Measurements from ENCODE around the gene METTL25B. TPM values are rescaled to one million over a fixed set of nuclear protein-coding genes. Genes with fewer than 3 reads are reported as not detected.

METTL25B gene
- total and polyA plus RNA-seq, 2 of the 4 experiments (the other 2 are of a cell fraction) = 2.3 to 10.1 TPM

DNA sequence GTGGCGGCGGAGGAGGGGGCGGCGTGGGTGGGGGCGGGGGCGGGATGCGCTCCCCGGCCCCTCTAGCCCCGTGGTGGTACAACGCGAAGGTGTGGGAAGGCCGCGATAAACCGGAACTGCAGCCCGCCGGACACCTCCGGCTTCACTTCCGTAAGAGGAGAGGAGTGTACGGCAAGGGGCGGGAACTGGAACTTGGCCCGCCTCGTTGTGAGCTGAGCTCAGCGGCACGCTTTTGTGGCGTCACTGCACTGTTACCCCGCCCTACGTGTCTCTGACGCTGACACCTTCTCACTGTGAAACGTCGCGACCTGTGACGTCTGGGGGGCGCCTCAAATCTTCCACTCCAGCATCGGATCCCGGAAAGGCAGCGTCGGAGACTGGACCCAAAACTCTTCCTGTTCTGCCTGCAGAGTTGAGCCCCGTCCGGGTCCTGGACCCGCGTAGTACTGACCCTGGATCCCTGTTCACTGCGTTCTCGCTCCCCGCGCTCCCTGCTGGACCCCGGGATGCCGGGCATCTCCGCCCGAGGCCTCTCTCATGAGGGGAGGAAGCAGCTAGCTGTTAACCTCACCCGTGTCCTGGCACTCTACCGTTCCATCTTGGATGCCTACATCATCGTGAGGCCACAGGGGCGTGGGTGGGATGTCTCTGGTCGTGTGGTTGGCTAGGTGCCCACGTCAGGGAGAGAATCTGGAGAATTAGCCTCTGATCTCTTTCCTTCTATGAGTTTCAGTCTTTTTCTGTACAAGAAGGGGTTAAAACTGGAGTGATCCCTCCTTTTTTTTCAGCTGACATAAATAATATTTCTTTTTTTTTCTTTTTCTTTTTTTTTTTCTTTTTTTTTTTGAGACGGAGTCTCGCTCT lies 562 bp downstream of the METTL25B start, which contains the start of gene ISG20L2:
TSS of gene ISG20L2 (minus strand) at position 168 of the 864 bp plus-strand sequence. CDS start 1,114 bp downstream, outside the sequence.
- H2BK5ac ChIP-seq (ENCODE audit: low read depth, low read length, poor library complexity, severe bottlenecking) = peak within 1 kb of the TSS; percentile 71
- H2BK15ac ChIP-seq (ENCODE audit: low read depth, low read length) = peak within 1 kb of the TSS; percentile 17; the same call in 1 of the 3 replicates
- H3K4me1 ChIP-seq (ENCODE audit: control insufficient read depth, insufficient read depth, low read length) = peaks cover 8% of the 10 kb centered on the region
- dilution Hi-C loops (cut with HindIII; ENCODE audit: low sequenced_read_pairs, unreplicated experiment) = no loop called here
- H3K14ac ChIP-seq (replicated peaks; ENCODE audit: low read depth, low read length) = peak within 1 kb of the TSS; percentile 99
- H2AFZ ChIP-seq (replicated peaks; ENCODE audit: low read length, poor library complexity) = peak within 1 kb of the TSS; percentile 97
- peak within 1 kb of the TSS; percentile 98 to 99 for H4K8ac ChIP-seq (ENCODE audit: low read depth in 2 of 2, low read length in 2 of 2)
- peak; percentile 92 for ATAC-seq (ENCODE audit: low read depth)
- H3K23ac ChIP-seq (ENCODE audit: low read depth, low read length) = peak within 1 kb of the TSS; percentile 99
- H3K9me1 ChIP-seq (ENCODE audit: insufficient read depth, low read length) = peaks cover 8% of the 10 kb centered on the region; the same call in 1 of the 2 replicates
- H3K4ac ChIP-seq (ENCODE audit: low read depth, low read length) = peak within 1 kb of the TSS; percentile 99
- H3K9ac ChIP-seq (ENCODE audit: low read depth, low read length) = peak within 1 kb of the TSS; percentile 98
- H3K27ac ChIP-seq (ENCODE audit: insufficient read depth, low read length) = peak within 1 kb of the TSS; percentile 94
- H2BK120ac ChIP-seq (ENCODE audit: low read depth, low read length) = peak within 1 kb of the TSS; percentile 60
- peaks cover 31% of the 10 kb centered on the region for H4K20me1 ChIP-seq (ENCODE audit: insufficient read depth, low read length)
- no peak within 1 kb of the TSS; the same call in 1 of the 2 replicates for H2BK20ac ChIP-seq (ENCODE audit: low read depth, low read length)
- H3K36me3 ChIP-seq (ENCODE audit: control insufficient read depth, insufficient read depth, low read length) = peaks cover 19% of the 10 kb centered on the region
- peaks cover 28 to 57% of the 10 kb centered on the region in 2 experiments for H3K79me1 ChIP-seq (ENCODE audit: low read depth in 1 of 2, low read length in 2 of 2)
- H3K4me3 ChIP-seq (ENCODE audit: insufficient read depth, low read depth, low read length) = peak within 1 kb of the TSS; percentile 60
- 0% methylated on average over 6 of the region's 57 CpGs; no CpG with 5 or more reads in 1 of the 2 experiments for WGBS, 2 experiments (ENCODE audit: extremely low coverage in 2 of 2, insufficient read length in 1 of 2)
- no peaks in the 10 kb centered on the region for H3K27me3 ChIP-seq (ENCODE audit: control insufficient read depth, insufficient read depth, low read length)
- H4K91ac ChIP-seq (ENCODE audit: insufficient read depth, low read depth, low read length) = peak within 1 kb of the TSS; percentile 95
- intact Hi-C loops (cut with micrococcal nuclease) = loop anchor here (10.0 kb wide), 2 partner anchors 196 to 224 kb away; partner anchors contain the start of genes LRRC71 and MEF2D
- DNase-seq = peak; percentile 99
- H3K9me3 ChIP-seq (ENCODE audit: control insufficient read depth, insufficient read depth, low read length) = no peaks in the 10 kb centered on the region
- BruUV-seq (replicated peaks) = TSS peak; percentile 82
- peak within 1 kb of the TSS; percentile 98 for H2AK5ac ChIP-seq (ENCODE audit: low read depth, low read length)
- peak within 1 kb of the TSS; percentile 98 for H3K4me2 ChIP-seq (ENCODE audit: low read depth, low read length)
- peak within 1 kb of the TSS; percentile 64 for H3K18ac ChIP-seq (ENCODE audit: low read depth, low read length)
- H2AK9ac ChIP-seq (replicated peaks; ENCODE audit: low read depth, low read length, poor library complexity) = peak within 1 kb of the TSS; percentile 98
- peak within 1 kb of the TSS; percentile 90 for H4K5ac ChIP-seq (ENCODE audit: low read depth, low read length)
- in situ Hi-C loops (cut with MboI; ENCODE audit: low sequenced_read_pairs) = no loop called here
- peak within 1 kb of the TSS; percentile 92 for H3K56ac ChIP-seq (ENCODE audit: extremely low read depth, insufficient read depth, low read length)
- CTCF ChIA-PET = interaction anchor here (3.7 to 6.3 kb wide), 2 partner anchors 39 to 132 kb away, joined by 28 to 104 read pairs; partner anchors contain the start of gene NTRK1
- POLR2A ChIA-PET (ENCODE audit: unreplicated experiment) = interaction anchor here (0.6 to 1.4 kb wide), 4 partner anchors 12 to 166 kb away, joined by 3 to 5 read pairs (median 3); partner anchors contain the start of gene MRPL24
- TF ChIP-seq FOS (IDR thresholded peaks at IDR 0.05; ENCODE audit: low read depth, low read length) (no peak), MXI1 (IDR thresholded peaks at IDR 0.05; ENCODE audit: borderline replicate concordance, low read depth, low read length) (peak; percentile 63; the same call in 1 of the 2 replicates), MAFK (IDR thresholded peaks at IDR 0.05; ENCODE audit: low read depth, low read length) (no peak), RAD21 (IDR thresholded peaks at IDR 0.05; ENCODE audit: low read length) (no peak), MAZ (IDR thresholded peaks at IDR 0.05; ENCODE audit: borderline replicate concordance, low read depth, low read length) (peak; percentile 79; the same call in 1 of the 2 replicates), POLR2A (IDR thresholded peaks at IDR 0.05; ENCODE audit: low read depth, low read length) (peak; percentile 89), SMC3 (IDR thresholded peaks at IDR 0.05; ENCODE audit: low read depth, low read length) (no peak), BHLHE40 (IDR thresholded peaks at IDR 0.05; ENCODE audit: low read depth, low read length) (peak; percentile 100), CEBPB (IDR thresholded peaks at IDR 0.05; ENCODE audit: low read depth, low read length) (peak; percentile 42), CHD1 (IDR thresholded peaks at IDR 0.05; ENCODE audit: low read depth, low read length) (no peak)
- TF ChIP-seq, protein P1, sequence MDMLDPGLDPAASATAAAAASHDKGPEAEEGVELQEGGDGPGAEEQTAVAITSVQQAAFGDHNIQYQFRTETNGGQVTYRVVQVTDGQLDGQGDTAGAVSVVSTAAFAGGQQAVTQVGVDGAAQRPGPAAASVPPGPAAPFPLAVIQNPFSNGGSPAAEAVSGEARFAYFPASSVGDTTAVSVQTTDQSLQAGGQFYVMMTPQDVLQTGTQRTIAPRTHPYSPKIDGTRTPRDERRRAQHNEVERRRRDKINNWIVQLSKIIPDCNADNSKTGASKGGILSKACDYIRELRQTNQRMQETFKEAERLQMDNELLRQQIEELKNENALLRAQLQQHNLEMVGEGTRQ (IDR thresholded peaks at IDR 0.05; ENCODE audit: low read depth, low read length) = no peak; the same call in 1 of the 2 replicates
- TF ChIP-seq, protein P2, sequence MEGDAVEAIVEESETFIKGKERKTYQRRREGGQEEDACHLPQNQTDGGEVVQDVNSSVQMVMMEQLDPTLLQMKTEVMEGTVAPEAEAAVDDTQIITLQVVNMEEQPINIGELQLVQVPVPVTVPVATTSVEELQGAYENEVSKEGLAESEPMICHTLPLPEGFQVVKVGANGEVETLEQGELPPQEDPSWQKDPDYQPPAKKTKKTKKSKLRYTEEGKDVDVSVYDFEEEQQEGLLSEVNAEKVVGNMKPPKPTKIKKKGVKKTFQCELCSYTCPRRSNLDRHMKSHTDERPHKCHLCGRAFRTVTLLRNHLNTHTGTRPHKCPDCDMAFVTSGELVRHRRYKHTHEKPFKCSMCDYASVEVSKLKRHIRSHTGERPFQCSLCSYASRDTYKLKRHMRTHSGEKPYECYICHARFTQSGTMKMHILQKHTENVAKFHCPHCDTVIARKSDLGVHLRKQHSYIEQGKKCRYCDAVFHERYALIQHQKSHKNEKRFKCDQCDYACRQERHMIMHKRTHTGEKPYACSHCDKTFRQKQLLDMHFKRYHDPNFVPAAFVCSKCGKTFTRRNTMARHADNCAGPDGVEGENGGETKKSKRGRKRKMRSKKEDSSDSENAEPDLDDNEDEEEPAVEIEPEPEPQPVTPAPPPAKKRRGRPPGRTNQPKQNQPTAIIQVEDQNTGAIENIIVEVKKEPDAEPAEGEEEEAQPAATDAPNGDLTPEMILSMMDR (conservative IDR thresholded peaks at IDR 0.05; ENCODE audit: low read depth, low read length) = no peak
- TF ChIP-seq, protein P3, sequence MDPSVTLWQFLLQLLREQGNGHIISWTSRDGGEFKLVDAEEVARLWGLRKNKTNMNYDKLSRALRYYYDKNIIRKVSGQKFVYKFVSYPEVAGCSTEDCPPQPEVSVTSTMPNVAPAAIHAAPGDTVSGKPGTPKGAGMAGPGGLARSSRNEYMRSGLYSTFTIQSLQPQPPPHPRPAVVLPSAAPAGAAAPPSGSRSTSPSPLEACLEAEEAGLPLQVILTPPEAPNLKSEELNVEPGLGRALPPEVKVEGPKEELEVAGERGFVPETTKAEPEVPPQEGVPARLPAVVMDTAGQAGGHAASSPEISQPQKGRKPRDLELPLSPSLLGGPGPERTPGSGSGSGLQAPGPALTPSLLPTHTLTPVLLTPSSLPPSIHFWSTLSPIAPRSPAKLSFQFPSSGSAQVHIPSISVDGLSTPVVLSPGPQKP (IDR thresholded peaks at IDR 0.05; ENCODE audit: borderline replicate concordance, low read depth, low read length) = no peak

Data from IMR-90 (cell line).